Daoy (cell line): ENCODE results near the gene IL9R. TPM values are rescaled to one million over a fixed set of nuclear protein-coding genes. Genes with fewer than 3 reads are reported as not detected.
"Not testable (repeated sequence)": the region's sequence is repeated elsewhere in the genome, so short reads cannot be mapped to it uniquely, and the experiment has no call there.

Experiments
- DNase-seq: peaks from one replicate; pipeline ENCODE4 v3.0.0-alpha.2; 2015; ENCODE audit warnings: low read depth
- total RNA-seq: library from RNA; depleted of rRNA; stranded (reverse); fragments of >200 nt; shearing (Covaris generic); gene quantifications from 2 replicates; pipeline ENCODE4 v1.2.3, GENCODE V29; 2014; rRNA removed

IL9R gene
- total RNA-seq, 1 experiment from 2014 or later, result not detected

- DNase-seq, result not testable (repeated sequence)
Measured at GRCh38 chrX:156029707-156030442, 32.4 kb downstream of the IL9R start.

- not testable (repeated sequence) for DNase-seq
Measured at GRCh38 chrX:156030474-156030873, 33.0 kb downstream of the IL9R start.

Other genes starting within 250 kb of the IL9R start
- gene VAMP7, start 116.4 kb upstream of the IL9R start, total RNA-seq, result 36.7 and 50.5 TPM in 2 replicates